ENCODE data around the gene TBCCD1.

TBCCD1 gene

DNA sequence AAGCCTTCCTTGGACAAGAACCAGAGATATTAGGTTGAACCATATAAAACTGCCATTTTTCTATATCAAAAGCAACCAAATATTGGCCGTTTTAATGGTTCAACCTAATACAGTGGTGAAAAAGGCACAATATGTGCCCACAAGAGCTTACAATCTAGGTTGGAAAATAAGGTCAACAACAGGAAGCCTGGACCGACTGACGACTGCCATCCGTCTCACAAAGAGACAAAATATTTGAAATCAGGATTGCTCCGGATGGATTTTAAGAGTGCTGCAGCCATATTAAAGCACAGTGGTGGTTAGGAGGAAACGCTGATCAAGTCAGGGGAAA lies 47.1 kb upstream of the TBCCD1 start:
- Histone ChIP-seq H3K27me3 (ENCODE audit: control insufficient read depth, low read length) (peaks cover 14% of the 10 kb centered on the region), H3K36me3 (ENCODE audit: control insufficient read depth, low read length) (no peaks in the 10 kb centered on the region), H4K20me1 (ENCODE audit: control insufficient read depth, insufficient read depth, low read depth, low read length) (no peaks in the 10 kb centered on the region), H3K9me2 (replicated peaks; ENCODE audit: control insufficient read depth, low read length) (no peaks in the 10 kb centered on the region), H3K9me3 (ENCODE audit: control insufficient read depth, insufficient read depth, low read length) (no peaks in the 10 kb centered on the region), H3K79me2 (ENCODE audit: control insufficient read depth, low read length) (no peaks in the 10 kb centered on the region), H3K4me2 (ENCODE audit: low read length) (peak overlapping the region; percentile 82), H3K4me3 (ENCODE audit: low read length) (peak overlapping the region; percentile 66), H3F3A (ENCODE audit: control insufficient read depth, insufficient read depth) (no peaks in the 10 kb centered on the region), H3K27ac (ENCODE audit: low read depth, low read length) (no peak overlapping the region), H3K4me1 (ENCODE audit: control insufficient read depth, low read length) (peaks cover 22% of the 10 kb centered on the region)
- no peak for TF ChIP-seq EZH2phosphoT487 (IDR thresholded peaks at IDR 0.05; ENCODE audit: borderline replicate concordance, low read length)
- TF ChIP-seq, protein P1, sequence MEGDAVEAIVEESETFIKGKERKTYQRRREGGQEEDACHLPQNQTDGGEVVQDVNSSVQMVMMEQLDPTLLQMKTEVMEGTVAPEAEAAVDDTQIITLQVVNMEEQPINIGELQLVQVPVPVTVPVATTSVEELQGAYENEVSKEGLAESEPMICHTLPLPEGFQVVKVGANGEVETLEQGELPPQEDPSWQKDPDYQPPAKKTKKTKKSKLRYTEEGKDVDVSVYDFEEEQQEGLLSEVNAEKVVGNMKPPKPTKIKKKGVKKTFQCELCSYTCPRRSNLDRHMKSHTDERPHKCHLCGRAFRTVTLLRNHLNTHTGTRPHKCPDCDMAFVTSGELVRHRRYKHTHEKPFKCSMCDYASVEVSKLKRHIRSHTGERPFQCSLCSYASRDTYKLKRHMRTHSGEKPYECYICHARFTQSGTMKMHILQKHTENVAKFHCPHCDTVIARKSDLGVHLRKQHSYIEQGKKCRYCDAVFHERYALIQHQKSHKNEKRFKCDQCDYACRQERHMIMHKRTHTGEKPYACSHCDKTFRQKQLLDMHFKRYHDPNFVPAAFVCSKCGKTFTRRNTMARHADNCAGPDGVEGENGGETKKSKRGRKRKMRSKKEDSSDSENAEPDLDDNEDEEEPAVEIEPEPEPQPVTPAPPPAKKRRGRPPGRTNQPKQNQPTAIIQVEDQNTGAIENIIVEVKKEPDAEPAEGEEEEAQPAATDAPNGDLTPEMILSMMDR (IDR thresholded peaks at IDR 0.05; ENCODE audit: low read depth, low read length, poor library complexity, severe bottlenecking) = no peak

DNA sequence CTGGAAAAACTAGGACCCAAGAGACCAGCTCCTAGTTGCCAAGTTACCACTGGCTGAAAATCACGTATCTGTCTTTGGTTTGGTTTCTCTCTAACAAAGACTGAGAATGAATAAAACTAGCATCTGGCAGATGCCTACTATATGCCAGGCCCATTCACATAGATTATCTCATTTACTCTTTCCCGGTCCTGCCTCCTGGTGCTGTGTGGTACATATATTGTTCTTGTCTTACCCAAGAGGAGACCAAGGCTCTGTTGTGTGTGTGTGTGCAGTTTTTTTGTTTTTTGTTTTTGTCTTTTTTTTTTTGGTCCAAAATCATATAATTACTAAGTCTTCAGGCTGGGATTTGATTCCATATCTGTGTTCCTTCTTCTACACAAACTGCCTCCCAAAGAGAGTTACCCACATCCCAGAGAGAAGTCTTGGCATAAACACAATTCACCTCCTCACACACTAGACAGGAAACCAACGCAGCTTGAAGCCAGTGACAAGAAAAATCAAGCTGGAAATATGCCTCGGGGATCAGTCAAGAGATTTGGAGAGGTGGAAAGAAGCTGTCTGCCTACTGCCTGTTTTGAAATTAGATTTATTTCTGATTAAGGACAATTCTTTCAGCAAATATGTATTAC lies 46.6 kb upstream of the TBCCD1 start:
- no peaks in the 10 kb centered on the region for H3K36me3 ChIP-seq (ENCODE audit: control insufficient read depth, low read length)
- no peak overlapping the region for H3K4me2 ChIP-seq (ENCODE audit: low read length)
- 0 out of 2 replicates have a peak overlapping the region, but pooled peaks have one; percentile 66 for H3K4me3 ChIP-seq (ENCODE audit: low read length)
- no peak for TF ChIP-seq EZH2phosphoT487 (IDR thresholded peaks at IDR 0.05; ENCODE audit: borderline replicate concordance, low read length)
- TF ChIP-seq, protein P1 (IDR thresholded peaks at IDR 0.05; ENCODE audit: low read depth, low read length, poor library complexity, severe bottlenecking) = no peak
- peaks cover 22% of the 10 kb centered on the region for H3K4me1 ChIP-seq (ENCODE audit: control insufficient read depth, low read length)
- H3F3A ChIP-seq (ENCODE audit: control insufficient read depth, insufficient read depth) = no peaks in the 10 kb centered on the region
- H3K79me2 ChIP-seq (ENCODE audit: control insufficient read depth, low read length) = no peaks in the 10 kb centered on the region
- peaks cover 14% of the 10 kb centered on the region for H3K27me3 ChIP-seq (ENCODE audit: control insufficient read depth, low read length)
- H4K20me1 ChIP-seq (ENCODE audit: control insufficient read depth, insufficient read depth, low read depth, low read length) = no peaks in the 10 kb centered on the region
- H3K27ac ChIP-seq (ENCODE audit: low read depth, low read length) = no peak overlapping the region
- no peaks in the 10 kb centered on the region for H3K9me2 ChIP-seq (replicated peaks; ENCODE audit: control insufficient read depth, low read length)
- H3K9me3 ChIP-seq (ENCODE audit: control insufficient read depth, insufficient read depth, low read length) = no peaks in the 10 kb centered on the region

DNA sequence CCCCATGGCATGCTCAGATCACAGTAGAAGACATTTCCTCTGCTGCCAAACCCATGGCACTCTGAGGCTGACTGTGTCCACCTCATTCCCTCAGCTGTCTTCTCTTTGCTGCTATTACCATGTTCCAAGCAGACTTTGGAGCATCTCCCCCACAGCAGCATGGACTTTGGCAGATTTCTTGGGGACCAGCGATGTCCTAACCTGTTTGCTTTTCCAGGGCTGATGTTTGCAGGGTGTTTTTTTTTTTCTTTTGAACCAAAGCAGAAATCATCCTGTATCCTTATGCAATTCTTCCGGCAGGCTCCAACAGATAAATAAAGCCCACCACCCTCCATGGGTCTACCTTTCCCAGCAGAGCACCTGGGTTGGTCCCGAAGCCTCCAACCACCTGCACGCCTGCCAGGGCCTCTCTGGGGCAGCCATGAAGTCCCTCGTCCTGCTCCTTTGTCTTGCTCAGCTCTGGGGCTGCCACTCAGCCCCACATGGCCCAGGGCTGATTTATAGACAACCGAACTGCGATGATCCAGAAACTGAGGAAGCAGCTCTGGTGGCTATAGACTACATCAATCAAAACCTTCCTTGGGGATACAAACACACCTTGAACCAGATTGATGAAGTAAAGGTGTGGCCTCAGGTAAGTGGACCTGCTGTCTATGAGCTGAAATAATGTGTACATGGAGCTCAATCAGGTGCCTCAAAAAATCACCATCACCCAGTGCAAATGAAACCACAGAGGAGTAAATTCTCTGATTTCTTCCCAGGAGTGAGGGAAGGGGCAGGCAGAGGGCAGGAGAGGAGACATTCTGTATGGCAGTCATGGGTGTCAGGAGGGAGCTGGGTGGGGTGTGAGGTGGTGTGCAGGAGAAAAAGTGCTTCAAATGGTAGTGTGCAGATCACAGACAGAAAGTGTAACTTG lies 45.8 kb upstream of the TBCCD1 start, which contains the start of gene AHSG:
AHSG (plus strand) TSS at position 340 of the 916 bp plus-strand sequence; CDS start at position 422, 82 bp downstream.
- Histone ChIP-seq H3K36me3 (ENCODE audit: control insufficient read depth, low read length) (no peaks in the 10 kb centered on the region), H3K4me3 (ENCODE audit: low read length) (no peak within 1 kb of the TSS), H4K20me1 (ENCODE audit: control insufficient read depth, insufficient read depth, low read depth, low read length) (no peaks in the 10 kb centered on the region), H3F3A (ENCODE audit: control insufficient read depth, insufficient read depth) (no peaks in the 10 kb centered on the region), H3K4me1 (ENCODE audit: control insufficient read depth, low read length) (peaks cover 22% of the 10 kb centered on the region), H3K9me3 (ENCODE audit: control insufficient read depth, insufficient read depth, low read length) (no peaks in the 10 kb centered on the region), H3K4me2 (ENCODE audit: low read length) (no peak within 1 kb of the TSS), H3K9me2 (replicated peaks; ENCODE audit: control insufficient read depth, low read length) (no peaks in the 10 kb centered on the region), H3K79me2 (ENCODE audit: control insufficient read depth, low read length) (no peaks in the 10 kb centered on the region), H3K27ac (ENCODE audit: low read depth, low read length) (no peak within 1 kb of the TSS), H3K27me3 (ENCODE audit: control insufficient read depth, low read length) (peaks cover 14% of the 10 kb centered on the region)
- TF ChIP-seq EZH2phosphoT487 (IDR thresholded peaks at IDR 0.05; ENCODE audit: borderline replicate concordance, low read length) = no peak
- TF ChIP-seq, protein P1 (IDR thresholded peaks at IDR 0.05; ENCODE audit: low read depth, low read length, poor library complexity, severe bottlenecking) = no peak

All from DOHH2 (cell line).